GM12865 (cell line): ENCODE data around the gene OBSL1.

ENCODE experiments used
- DNase-seq: peaks from one replicate; pipeline ENCODE4 v3.0.0; 2010; ENCODE audit warnings: low read depth
- H3K4me3 ChIP-seq: 2 replicates; pipeline ENCODE4 v1.5.1; 2011; ENCODE audit warnings: mild to moderate bottlenecking, low read depth, low read length, control low read depth
- CTCF ChIP-seq: IDR thresholded peaks from 2 replicates; pipeline ENCODE4 v1.5.1; 2011; ENCODE audit warnings: low read length, control low read depth, low read depth, inconsistent platforms; ENCODE audit not compliant: insufficient read depth; ENCODE audit errors: missing control alignments

Gene OBSL1

GRCh38 chr2:219566640-219567039, 4.7 kb downstream of the OBSL1 start:
- TF ChIP-seq CTCF: no peak
- no peak for DNase-seq

GRCh38 chr2:219565130-219566080, 5.9 kb downstream of the OBSL1 start:
- no peak overlapping the region for H3K4me3 ChIP-seq
- TF ChIP-seq CTCF: no peak
- no peak for DNase-seq

More at GRCh38 chr2:219566640-219567039, 4.7 kb downstream of the OBSL1 start:
- no peak overlapping the region for H3K4me3 ChIP-seq

- no peak for TF ChIP-seq CTCF
- H3K4me3 ChIP-seq: no peak overlapping the region
- DNase-seq: no peak
Observed at GRCh38 chr2:219563271-219563928, 7.9 kb downstream of the OBSL1 start.

- H3K4me3 ChIP-seq: no peak overlapping the region
- no peak for TF ChIP-seq CTCF
- no peak for DNase-seq
Observed at GRCh38 chr2:219562049-219563020, 9.0 kb downstream of the OBSL1 start.

GRCh38 chr2:219561179-219562048, 9.9 kb downstream of the OBSL1 start:
- H3K4me3 ChIP-seq: no peak overlapping the region
- DNase-seq: no peak
- TF ChIP-seq CTCF: no peak

- DNase-seq: no peak
- no peak for TF ChIP-seq CTCF
- H3K4me3 ChIP-seq: no peak overlapping the region
Observed at GRCh38 chr2:219560893-219561178, 10.5 kb downstream of the OBSL1 start.
